Activated CD4-positive, alpha-beta T cell treated with anti-CD3 and anti-CD28 coated beads, Interleukin-2, amount 10 ng/mL, durations not matched to agents 24 days and 14 days (primary cell): ENCODE measurements around the gene ABL2. TPM values are rescaled to one million over a fixed set of nuclear protein-coding genes. Genes with fewer than 3 reads are reported as not detected.
"Not testable (repeated sequence)": the region's sequence is repeated elsewhere in the genome, so short reads cannot be mapped to it uniquely, and the experiment has no call there.

Experiments
- DNase-seq: peaks from one replicate; pipeline ENCODE4 v3.0.0; 2022
- H3K27ac Mint-ChIP-seq: one replicate; pipeline ENCODE4 v1.8.0; 2022; ENCODE audit warnings: mild to moderate bottlenecking, mixed read lengths
- H3K27me3 Mint-ChIP-seq: one replicate; pipeline ENCODE4 v1.8.0; 2022; ENCODE audit warnings: mixed read lengths
- H3K36me3 Mint-ChIP-seq: one replicate; pipeline ENCODE4 v1.8.0; 2022; ENCODE audit warnings: low read depth, mild to moderate bottlenecking, mixed read lengths
- H3K4me1 Mint-ChIP-seq: one replicate; pipeline ENCODE4 v1.8.0; 2021; ENCODE audit warnings: mixed read lengths
- H3K4me3 Mint-ChIP-seq: one replicate; pipeline ENCODE4 v1.8.0; 2022; ENCODE audit warnings: mild to moderate bottlenecking, moderate library complexity, mixed read lengths
- H3K9me3 Mint-ChIP-seq: one replicate; pipeline ENCODE4 v1.8.0; 2021; ENCODE audit warnings: mixed read lengths
- intact Hi-C: fragments of 100-400 bp; cut with micrococcal nuclease; formaldehyde crosslinking; loops from one replicate; pipeline ENCODE4 v1.15.1; 2023
- total RNA-seq: library from RNA; stranded (reverse); gene quantifications from 2 replicates; pipeline ENCODE4 v1.2.3, GENCODE V29; 2022

ABL2 gene
- 9.9 and 11.1 TPM in 2 replicates for total RNA-seq

DNA sequence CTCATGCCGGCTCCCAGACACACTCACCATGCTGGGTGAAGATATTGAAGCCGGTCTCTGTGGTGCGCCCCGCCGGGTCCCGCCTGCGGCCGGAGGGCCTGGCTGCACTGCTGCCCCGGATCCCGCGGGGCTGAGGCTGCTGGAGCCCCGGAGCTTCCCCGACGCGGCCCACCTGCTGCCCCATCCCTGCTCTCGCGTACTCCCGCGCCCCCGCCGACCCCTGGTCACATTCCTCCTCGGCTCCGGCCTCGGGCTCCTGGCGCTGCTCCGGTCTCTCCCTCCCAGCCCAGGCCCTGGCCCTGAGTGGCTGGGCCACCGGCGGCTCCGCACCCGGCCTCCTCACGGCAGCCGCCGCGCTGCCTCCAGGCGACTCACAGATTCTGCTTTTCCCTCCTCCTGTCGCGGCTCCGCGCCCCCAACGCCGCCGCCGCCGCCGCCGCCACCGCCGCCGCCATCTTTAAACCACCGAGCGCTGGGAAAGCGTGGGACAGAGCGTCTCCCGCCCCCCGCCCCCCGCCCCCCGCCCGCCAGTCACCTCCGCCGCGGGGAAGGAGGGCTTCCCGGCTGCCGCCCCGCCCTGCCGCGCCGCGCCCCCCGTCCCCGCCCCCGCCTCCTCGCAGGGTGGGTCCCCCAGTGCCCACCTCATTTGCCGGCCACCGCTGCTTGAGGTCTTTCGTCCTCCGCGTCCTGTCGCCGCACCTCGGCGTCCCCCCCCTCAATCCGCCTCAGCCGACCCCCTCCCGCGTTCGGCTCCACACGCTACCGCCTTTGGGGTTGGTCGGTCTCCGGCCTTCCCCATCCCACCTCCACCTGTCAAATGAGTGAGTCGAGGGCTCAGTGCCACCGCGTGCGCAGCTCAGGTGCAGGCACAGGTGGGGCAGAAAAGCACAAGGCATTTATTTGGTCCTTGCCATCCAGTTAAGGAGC is at the start of gene ABL2:
ABL2 (minus strand) TSS at position 464 of the 927 bp plus-strand sequence; CDS start at position 184, 280 bp downstream.
- intact Hi-C loops, result loop anchor here (1.0 to 2.0 kb wide), 6 partner anchors 63 to 149 kb away; partner anchors contain the start of gene SOAT1
- Mint-ChIP-seq H3K36me3 (peaks cover 5% of the 10 kb centered on the region), H3K27me3 (peaks cover 4% of the 10 kb centered on the region), H3K4me3 (peak within 1 kb of the TSS; percentile 90), H3K4me1 (peaks cover 24% of the 10 kb centered on the region), H3K27ac (peak within 1 kb of the TSS; percentile 89), H3K9me3 (no peaks in the 10 kb centered on the region)
- DNase-seq, result peak; percentile 88

DNA sequence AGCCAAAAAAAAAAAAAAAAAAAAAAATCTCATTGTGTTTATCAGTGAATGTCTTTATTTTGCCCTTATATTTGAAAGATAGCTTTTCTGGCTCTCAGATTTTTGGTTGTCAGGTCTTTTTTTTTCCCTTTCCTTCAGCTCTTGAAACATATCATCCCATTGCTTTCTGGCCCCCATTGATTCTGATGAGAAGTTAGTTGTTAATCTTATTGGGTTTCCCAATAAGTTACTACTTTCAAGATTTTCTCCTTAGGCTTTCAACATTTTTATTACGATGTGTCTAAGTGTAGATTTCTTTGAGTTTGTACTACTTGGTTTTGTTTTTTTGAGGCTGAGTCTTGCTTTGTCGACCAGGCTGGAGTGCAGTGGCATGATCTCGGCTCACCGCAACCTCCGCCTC is 49.4 kb upstream of the ABL2 start:
- intact Hi-C loops, result no loop called here
- Mint-ChIP-seq H3K4me3 (no peak overlapping the region), H3K4me1 (no peaks in the 10 kb centered on the region), H3K9me3 (peaks cover 4% of the 10 kb centered on the region), H3K27me3 (no peaks in the 10 kb centered on the region), H3K27ac (no peak overlapping the region), H3K36me3 (no peaks in the 10 kb centered on the region)
- DNase-seq, result no peak

DNA sequence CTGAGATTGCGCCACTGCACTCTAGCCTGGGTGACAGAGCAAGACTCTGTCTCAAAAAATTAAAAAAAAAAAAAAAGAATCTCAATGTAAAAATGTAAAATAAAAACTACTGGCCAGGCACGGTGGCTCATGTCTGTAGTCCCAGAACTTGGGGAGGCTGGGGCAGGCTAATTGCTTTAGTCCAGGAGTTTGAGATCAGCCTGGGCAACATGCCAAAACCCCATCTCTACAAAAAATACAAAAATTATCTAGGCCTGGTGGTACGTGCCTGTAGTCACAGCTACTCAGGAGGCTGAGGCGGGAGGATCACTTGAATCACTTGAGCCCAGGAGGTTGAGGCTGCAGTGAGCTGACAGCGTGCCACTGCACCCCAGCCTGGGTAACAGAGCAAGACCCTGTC is 44.9 kb upstream of the ABL2 start:
- intact Hi-C loops, H3K27me3 Mint-ChIP-seq, H3K27ac Mint-ChIP-seq, DNase-seq, H3K9me3 Mint-ChIP-seq, H3K4me1 Mint-ChIP-seq, H3K4me3 Mint-ChIP-seq, H3K36me3 Mint-ChIP-seq: not testable (repeated sequence)

DNA sequence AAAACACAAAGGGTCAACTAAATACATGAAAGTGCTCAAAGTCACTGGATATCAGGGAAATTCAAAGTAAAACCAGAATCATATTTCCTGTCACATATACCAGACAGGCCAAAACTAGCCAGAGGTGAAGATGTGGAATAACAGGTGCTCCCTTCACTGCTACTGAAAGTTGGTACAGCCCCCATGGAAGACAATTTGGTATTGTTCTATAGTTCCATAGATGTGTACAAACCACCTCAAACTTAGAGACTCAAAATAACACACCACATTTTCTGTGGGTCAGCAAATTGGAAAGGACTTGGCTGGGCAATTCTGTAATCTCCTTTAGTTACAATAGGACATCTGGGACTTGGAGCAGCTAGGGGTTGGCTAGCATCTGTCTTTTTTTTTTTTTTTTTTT is 39.6 kb upstream of the ABL2 start:
- Mint-ChIP-seq H3K9me3 (no peaks in the 10 kb centered on the region), H3K27ac (no peak overlapping the region), H3K4me3 (no peak overlapping the region), H3K4me1 (no peaks in the 10 kb centered on the region), H3K36me3 (no peaks in the 10 kb centered on the region), H3K27me3 (no peaks in the 10 kb centered on the region)
- no peak for DNase-seq
- intact Hi-C loops, result no loop called here

DNA sequence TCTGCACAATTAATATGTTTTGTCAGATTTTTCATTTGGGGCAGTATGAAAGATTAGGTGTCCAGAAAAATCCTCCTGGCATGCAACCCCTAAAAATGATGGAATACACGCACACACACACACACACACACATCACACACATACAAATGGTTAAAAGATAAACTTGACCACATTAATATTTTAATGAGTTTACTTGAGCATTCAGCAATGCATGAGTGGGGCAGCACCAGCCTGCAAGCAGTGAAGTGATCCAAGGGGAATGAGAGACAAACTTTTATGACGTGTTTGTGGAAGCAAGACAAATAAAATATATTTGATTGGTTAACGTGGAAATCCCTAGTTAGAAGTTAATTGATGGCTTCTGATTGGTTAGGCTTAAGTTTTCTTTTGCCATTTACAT is 35.0 kb upstream of the ABL2 start:
- no peaks in the 10 kb centered on the region for H3K9me3 Mint-ChIP-seq
- no peaks in the 10 kb centered on the region for H3K4me1 Mint-ChIP-seq
- H3K27ac Mint-ChIP-seq, result no peak overlapping the region
- no peaks in the 10 kb centered on the region for H3K27me3 Mint-ChIP-seq
- H3K4me3 Mint-ChIP-seq, result no peak overlapping the region
- no peak for DNase-seq
- H3K36me3 Mint-ChIP-seq, result no peaks in the 10 kb centered on the region
- intact Hi-C loops, result no loop called here

DNA sequence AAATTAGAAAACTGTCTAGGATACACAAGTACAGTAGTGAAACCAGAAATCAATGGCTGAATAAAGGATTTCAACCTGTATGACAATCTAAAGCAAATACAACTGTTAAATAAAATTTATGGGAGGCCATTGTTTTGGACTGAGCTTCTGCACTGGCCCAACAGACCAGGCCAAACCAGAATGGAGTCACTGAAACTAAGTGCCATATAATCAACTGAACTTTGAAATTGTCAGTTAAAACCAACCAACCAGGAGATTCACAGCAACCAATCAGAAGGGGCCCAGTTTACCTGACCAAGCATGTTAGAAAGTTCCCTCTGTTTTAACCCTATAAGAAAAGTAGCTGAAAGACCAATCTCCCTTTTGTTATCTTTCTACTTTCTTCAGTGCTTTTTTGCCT is 33.6 kb upstream of the ABL2 start:
- Mint-ChIP-seq H3K4me3 (no peak overlapping the region), H3K9me3 (no peaks in the 10 kb centered on the region), H3K4me1 (no peaks in the 10 kb centered on the region), H3K27me3 (no peaks in the 10 kb centered on the region), H3K27ac (no peak overlapping the region), H3K36me3 (no peaks in the 10 kb centered on the region)
- intact Hi-C loops, result no loop called here
- no peak for DNase-seq

DNA sequence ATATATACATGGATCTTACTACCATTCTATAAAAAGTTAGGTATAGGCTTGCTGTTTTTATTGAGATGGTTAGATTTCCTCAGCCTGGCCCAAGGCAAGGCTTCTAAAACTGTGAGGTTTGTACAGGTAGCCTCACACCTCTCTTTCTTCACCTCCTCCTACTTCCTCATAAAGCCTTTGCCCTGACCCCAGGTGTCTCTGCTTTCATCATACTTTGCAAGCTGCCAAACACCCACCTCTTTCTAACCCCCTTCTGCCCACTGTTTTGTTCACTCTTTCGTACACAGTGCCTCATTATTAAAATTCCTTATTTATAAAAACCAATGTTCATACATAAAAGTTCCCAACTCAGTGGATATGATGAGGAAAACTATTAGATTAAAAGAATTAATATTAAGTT is 32.7 kb upstream of the ABL2 start:
- no peak overlapping the region for H3K4me3 Mint-ChIP-seq
- H3K27me3 Mint-ChIP-seq, result no peaks in the 10 kb centered on the region
- H3K4me1 Mint-ChIP-seq, result no peaks in the 10 kb centered on the region
- no peak for DNase-seq
- H3K9me3 Mint-ChIP-seq, result no peaks in the 10 kb centered on the region
- intact Hi-C loops, result no loop called here
- H3K27ac Mint-ChIP-seq, result no peak overlapping the region
- no peaks in the 10 kb centered on the region for H3K36me3 Mint-ChIP-seq

DNA sequence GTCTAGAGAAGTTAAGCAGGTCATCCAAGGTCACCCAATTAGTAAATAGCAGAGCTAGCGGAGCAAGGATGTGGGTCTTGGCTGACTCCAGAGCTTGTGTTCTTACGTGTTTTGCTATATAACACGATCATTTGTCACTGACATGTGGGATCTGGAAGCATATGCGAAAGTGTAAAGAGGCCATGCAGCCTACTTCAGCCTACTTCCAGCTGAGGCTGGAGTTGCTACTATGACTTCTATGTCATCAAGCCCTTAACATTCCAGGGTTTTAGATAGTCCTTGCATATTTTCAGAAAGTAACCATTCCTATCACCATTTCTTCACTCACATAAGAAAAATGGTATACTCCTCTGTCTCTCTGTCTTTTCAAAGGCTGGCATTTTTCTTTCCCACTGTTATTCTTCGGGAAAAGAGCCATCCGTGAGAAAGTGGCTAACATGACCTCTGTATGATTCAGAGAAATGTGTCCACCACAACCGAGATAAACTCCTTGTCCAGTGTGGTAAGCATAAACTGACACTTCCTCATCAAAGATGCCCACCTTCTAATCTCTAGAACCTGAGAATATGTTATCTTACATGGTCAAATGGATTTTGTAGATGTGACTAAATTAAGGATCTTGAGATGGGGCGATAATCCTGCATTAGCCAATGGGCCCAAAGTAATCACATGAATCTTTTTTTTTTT is 24.0 kb upstream of the ABL2 start:
- intact Hi-C loops, result no loop called here
- no peaks in the 10 kb centered on the region for H3K4me1 Mint-ChIP-seq
- H3K4me3 Mint-ChIP-seq, result no peak overlapping the region
- no peaks in the 10 kb centered on the region for H3K27me3 Mint-ChIP-seq
- no peaks in the 10 kb centered on the region for H3K36me3 Mint-ChIP-seq
- H3K9me3 Mint-ChIP-seq, result no peaks in the 10 kb centered on the region
- H3K27ac Mint-ChIP-seq, result no peak overlapping the region
- DNase-seq, result no peak

DNA sequence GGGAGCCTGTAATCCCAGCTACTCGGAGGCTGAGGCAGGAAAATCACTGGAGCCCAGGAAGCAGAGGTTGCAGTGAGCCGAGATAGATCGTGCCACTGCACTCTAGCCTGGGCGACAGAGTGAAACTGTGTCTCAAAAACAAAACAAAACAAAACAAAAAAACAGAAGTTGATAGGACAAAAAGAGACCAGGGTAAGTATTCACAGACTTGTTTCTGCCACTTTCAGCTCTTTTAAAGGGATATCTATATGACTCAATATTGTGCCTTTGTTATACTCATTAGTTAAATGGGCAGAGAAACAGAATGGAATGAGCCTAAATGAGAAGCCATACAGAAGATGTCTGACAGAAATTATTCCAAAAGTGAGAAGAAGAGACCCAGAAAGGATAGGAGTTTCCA is 23.1 kb upstream of the ABL2 start:
- no peak overlapping the region for H3K27ac Mint-ChIP-seq
- H3K4me1 Mint-ChIP-seq, result no peaks in the 10 kb centered on the region
- no peaks in the 10 kb centered on the region for H3K27me3 Mint-ChIP-seq
- no peaks in the 10 kb centered on the region for H3K36me3 Mint-ChIP-seq
- no peaks in the 10 kb centered on the region for H3K9me3 Mint-ChIP-seq
- intact Hi-C loops, result no loop called here
- no peak for DNase-seq
- no peak overlapping the region for H3K4me3 Mint-ChIP-seq

DNA sequence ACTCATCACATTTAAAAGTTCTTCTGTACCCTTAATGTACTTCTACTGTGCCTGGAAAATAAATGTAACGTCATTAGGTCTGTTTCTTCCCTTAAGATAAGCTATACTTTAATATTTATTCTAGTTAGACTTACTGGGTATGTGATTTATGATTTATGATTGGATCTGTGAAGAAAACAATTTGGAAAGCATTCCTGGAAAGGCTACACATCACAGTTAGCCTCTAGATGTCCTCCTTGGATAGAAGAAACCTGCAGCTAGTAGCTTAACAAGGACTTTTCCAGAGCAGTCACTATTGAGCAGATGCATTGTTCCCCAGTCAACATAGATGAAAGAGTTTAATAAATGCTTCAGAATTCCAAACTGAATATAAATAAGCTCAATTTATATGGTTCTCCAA is 22.2 kb upstream of the ABL2 start:
- no peaks in the 10 kb centered on the region for H3K9me3 Mint-ChIP-seq
- no peak for DNase-seq
- intact Hi-C loops, result loop anchor here (2.0 kb wide), 1 partner anchor 117 kb away; no protein-coding TSS in a partner anchor
- H3K27me3 Mint-ChIP-seq, result no peaks in the 10 kb centered on the region
- no peaks in the 10 kb centered on the region for H3K36me3 Mint-ChIP-seq
- no peak overlapping the region for H3K27ac Mint-ChIP-seq
- no peak overlapping the region for H3K4me3 Mint-ChIP-seq
- H3K4me1 Mint-ChIP-seq, result no peaks in the 10 kb centered on the region

DNA sequence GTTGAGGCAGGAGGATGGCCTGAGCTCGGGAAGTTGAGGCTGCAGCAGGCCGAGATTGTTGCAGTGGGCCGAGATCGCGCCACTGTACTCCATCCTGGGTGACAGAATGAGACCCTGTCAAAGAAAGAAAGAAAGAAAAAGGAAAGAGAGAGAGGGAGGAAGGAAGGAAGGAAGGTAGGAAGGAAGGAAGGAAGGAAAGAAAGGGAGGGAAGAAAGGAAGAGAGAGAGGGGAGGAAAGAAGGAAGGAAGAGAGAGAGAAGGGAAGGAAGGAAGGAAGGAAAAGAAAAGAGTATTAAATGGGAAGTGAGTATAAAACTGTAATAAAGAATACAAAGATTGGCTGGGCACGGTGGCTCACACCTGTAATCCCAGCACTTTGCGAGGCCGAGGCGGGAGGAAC is 18.4 kb upstream of the ABL2 start:
- intact Hi-C loops, result no loop called here
- Mint-ChIP-seq H3K4me3 (no peak overlapping the region), H3K36me3 (no peaks in the 10 kb centered on the region), H3K27me3 (no peaks in the 10 kb centered on the region), H3K27ac (no peak overlapping the region), H3K4me1 (no peaks in the 10 kb centered on the region), H3K9me3 (no peaks in the 10 kb centered on the region)
- no peak for DNase-seq

DNA sequence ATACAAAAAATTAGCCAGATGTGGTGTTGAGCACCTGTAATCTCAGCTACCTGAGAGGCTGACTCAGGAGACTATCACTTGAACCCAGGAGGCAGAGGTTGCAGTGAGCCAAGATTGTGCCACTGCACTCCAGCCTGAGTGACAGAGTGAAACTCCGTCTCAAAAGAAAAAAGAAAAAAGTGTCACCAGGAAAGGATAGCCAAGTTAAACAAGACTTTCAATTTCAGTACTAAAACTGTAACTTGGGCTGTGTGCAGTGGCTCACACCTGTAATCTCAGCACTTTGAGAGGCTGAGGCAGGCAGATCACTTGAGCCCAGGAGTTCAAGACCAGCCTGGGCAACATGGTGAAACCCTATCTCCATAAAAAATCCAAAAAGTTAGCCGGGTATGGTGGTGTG is 15.9 kb upstream of the ABL2 start:
- H3K4me1 Mint-ChIP-seq, intact Hi-C loops, H3K27me3 Mint-ChIP-seq, H3K4me3 Mint-ChIP-seq, DNase-seq, H3K27ac Mint-ChIP-seq, H3K9me3 Mint-ChIP-seq, H3K36me3 Mint-ChIP-seq: not testable (repeated sequence)

DNA sequence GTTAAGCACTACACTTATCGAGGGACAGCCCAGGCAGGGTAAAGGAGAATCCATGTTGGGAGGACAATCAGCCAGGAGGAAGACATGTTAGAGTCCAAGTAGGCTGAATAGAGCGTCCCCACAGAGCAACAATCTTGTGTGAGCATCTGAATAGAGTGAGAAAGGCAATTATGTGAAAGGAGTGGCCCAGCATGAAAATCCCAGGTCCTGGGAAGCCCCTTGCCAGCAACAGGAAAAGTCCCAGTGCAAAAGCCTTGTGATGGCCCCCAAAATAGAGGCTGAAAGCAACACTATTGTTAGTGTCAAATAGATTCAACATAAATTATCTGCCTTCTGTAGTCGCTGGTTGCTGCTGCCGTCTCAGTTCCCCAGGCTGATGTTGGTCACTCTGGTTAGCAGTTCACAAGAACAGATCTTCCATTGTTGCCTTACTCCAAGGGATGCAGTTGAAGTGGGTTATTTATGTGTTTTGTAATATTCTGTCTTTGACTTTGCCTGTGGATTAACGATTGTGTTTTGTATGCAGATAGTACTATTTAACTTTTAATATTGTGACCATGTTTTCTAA is 12.1 kb upstream of the ABL2 start:
- H3K27me3 Mint-ChIP-seq, result peaks cover 3% of the 10 kb centered on the region
- H3K4me1 Mint-ChIP-seq, result no peaks in the 10 kb centered on the region
- no peak overlapping the region for H3K27ac Mint-ChIP-seq
- H3K9me3 Mint-ChIP-seq, result no peaks in the 10 kb centered on the region
- DNase-seq, result no peak
- H3K4me3 Mint-ChIP-seq, result no peak overlapping the region
- intact Hi-C loops, result no loop called here
- no peaks in the 10 kb centered on the region for H3K36me3 Mint-ChIP-seq

DNA sequence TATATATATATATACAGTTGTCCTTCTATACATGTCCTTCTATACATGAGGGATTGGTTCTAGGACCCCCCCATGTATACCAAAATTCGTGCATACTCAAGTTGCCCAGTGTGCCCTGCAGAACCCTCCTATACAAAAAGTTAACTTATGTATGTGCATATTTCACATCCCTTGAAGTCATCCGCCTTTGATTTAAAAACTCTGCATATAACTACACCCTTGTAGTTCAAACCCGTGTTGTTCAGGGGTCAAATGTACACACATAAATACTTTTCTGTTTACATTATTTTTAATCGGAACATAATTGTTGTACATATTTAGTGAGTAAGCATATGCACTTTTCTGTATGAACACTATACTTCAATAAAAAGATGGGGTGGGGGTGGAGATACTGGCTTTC is 7.7 kb upstream of the ABL2 start:
- no peaks in the 10 kb centered on the region for H3K9me3 Mint-ChIP-seq
- no peaks in the 10 kb centered on the region for H3K4me1 Mint-ChIP-seq
- H3K27ac Mint-ChIP-seq, result no peak overlapping the region
- intact Hi-C loops, result no loop called here
- no peak for DNase-seq
- no peaks in the 10 kb centered on the region for H3K36me3 Mint-ChIP-seq
- no peak overlapping the region for H3K4me3 Mint-ChIP-seq
- H3K27me3 Mint-ChIP-seq, result peaks cover 3% of the 10 kb centered on the region
